Mucosa of descending colon (tissue), 3 donors: ENCODE measurements around the gene HEXIM2. TPM values are rescaled to one million over a fixed set of nuclear protein-coding genes. Genes with fewer than 3 reads are reported as not detected.

Source experiments
- ATAC-seq: fragments of 200-7000 bp; cut with Tn5 transposase; one replicate; pipeline ENCODE4 v1.9.1; 2020; ENCODE audit warnings: mild to moderate bottlenecking, moderate library complexity
- DNase-seq, 3 donors: peaks; one replicate each; pipeline ENCODE4 v3.0.0-alpha.2; 2020
- H3K36me3 ChIP-seq: fragments of 200-600 bp; one replicate; pipeline ENCODE4 v1.8.0; 2021; ENCODE audit warnings: low read depth, mild to moderate bottlenecking
- H3K4me1 ChIP-seq: fragments of 200-600 bp; one replicate; pipeline ENCODE4 v1.8.0; 2021; ENCODE audit warnings: low read depth, mild to moderate bottlenecking
- H3K4me3 ChIP-seq: fragments of 200-600 bp; one replicate; pipeline ENCODE4 v1.8.0; 2021; ENCODE audit warnings: mild to moderate bottlenecking
- H3K9me3 ChIP-seq: fragments of 200-600 bp; one replicate; pipeline ENCODE4 v1.8.0; 2021; ENCODE audit warnings: mild to moderate bottlenecking
- CTCF ChIP-seq: fragments of 200-600 bp; IDR thresholded peaks from one replicate; pipeline ENCODE4 v1.8.0; 2022; ENCODE audit warnings: antibody characterized with exemption, mild to moderate bottlenecking
- intact Hi-C, 2 donors: fragments of 100-400 bp; cut with DNase I in 1 of 2; cut with micrococcal nuclease in 1 of 2; formaldehyde crosslinking; loops; one replicate each; pipeline versions ENCODE4 v1.11.0 to v1.11.1; 2022; cut with DNase I, micrococcal nuclease
- total RNA-seq, 3 donors: library from RNA; stranded (reverse); fragmentation: NEBNext Ultra II Directional in 2 of 3; extraction: Animal tissue kit (Norgen Biotek cat#: 25700) in 2 of 3; gene quantifications; one replicate each; pipeline versions ENCODE4 v1.2.1 to v1.2.4, GENCODE V29; 2021 to 2023
- donor health status: DM: no; HTN: no; CAD: no; lungs with moderate emphysema.
- donor health status: DM: no; HTN: no; CAD: no.
- donor health status: DM: no; HTN: yes; CAD: no.

Gene HEXIM2
- total RNA-seq, 3 donors from 2014 or later: 3.9 to 9.6 (median 4.5) TPM

GRCh38 chr17:45177563-45177962 lies 15.9 kb downstream of the HEXIM2 start:
- Histone ChIP-seq H3K9me3 (no peaks in the 10 kb centered on the region), H3K4me3 (no peak overlapping the region), H3K4me1 (peaks cover 18% of the 10 kb centered on the region), H3K36me3 (no peaks in the 10 kb centered on the region)
- intact Hi-C loops: no loop called here
- TF ChIP-seq CTCF: no peak
- no peak for DNase-seq
- no peak for ATAC-seq

GRCh38 chr17:45184144-45184543 lies 22.5 kb downstream of the HEXIM2 start:
- Histone ChIP-seq H3K4me1 (no peaks in the 10 kb centered on the region), H3K9me3 (no peaks in the 10 kb centered on the region), H3K36me3 (no peaks in the 10 kb centered on the region), H3K4me3 (no peak overlapping the region)
- intact Hi-C loops: no loop called here
- TF ChIP-seq CTCF: no peak
- ATAC-seq: no peak
- DNase-seq: no peak

GRCh38 chr17:45186801-45187354 lies 25.2 kb downstream of the HEXIM2 start:
- no peak for TF ChIP-seq CTCF
- DNase-seq (no peak), ATAC-seq (no peak)
- Histone ChIP-seq H3K4me3 (no peak overlapping the region), H3K4me1 (no peaks in the 10 kb centered on the region), H3K9me3 (no peaks in the 10 kb centered on the region), H3K36me3 (no peaks in the 10 kb centered on the region)
- intact Hi-C loops: no loop called here

- no peak for TF ChIP-seq CTCF
- intact Hi-C loops: no loop called here
- Histone ChIP-seq H3K9me3 (no peaks in the 10 kb centered on the region), H3K4me3 (no peak overlapping the region), H3K36me3 (no peaks in the 10 kb centered on the region), H3K4me1 (no peaks in the 10 kb centered on the region)
- no peak for ATAC-seq
- no peak for DNase-seq
Observed at GRCh38 chr17:45189009-45189408, 27.3 kb downstream of the HEXIM2 start.

- ATAC-seq (peak; percentile 15), DNase-seq (no peak)
- TF ChIP-seq CTCF: no peak
- H3K9me3 ChIP-seq: no peaks in the 10 kb centered on the region
- no peaks in the 10 kb centered on the region for H3K4me1 ChIP-seq
- intact Hi-C loops: loop anchor here in 1 of 2 donors (10.0 kb wide), 1 partner anchor 56 kb away; the partner anchor contains the start of genes ACBD4 and PLCD3
- H3K36me3 ChIP-seq: no peaks in the 10 kb centered on the region
- H3K4me3 ChIP-seq: no peak overlapping the region
Observed at GRCh38 chr17:45190503-45191255, 29.0 kb downstream of the HEXIM2 start.
